Psoas muscle (tissue), 8 donors: ENCODE results near the gene AP4B1. TPM values are rescaled to one million over a fixed set of nuclear protein-coding genes. Genes with fewer than 3 reads are reported as not detected.

ENCODE experiments used
- ATAC-seq, 4 donors: fragments of 200-7000 bp; cut with Tn5 transposase; one replicate each; pipeline ENCODE4 v1.9.1; 2020; ENCODE audit warnings: moderate library complexity in 3 of 4, mild to moderate bottlenecking in 2 of 4
- DNase-seq, 2 donors: peaks; one replicate each; pipeline ENCODE4 v3.0.0-alpha.2; 2020
- H3K27ac ChIP-seq: fragments of 200-600 bp; one replicate; pipeline ENCODE4 v1.8.0; 2022
- H3K27me3 ChIP-seq, 3 donors: fragments of 200-600 bp in 1 of 3; one replicate each; pipeline versions ENCODE4 v1.6.1 to v1.8.0; 2013 to 2022; ENCODE audit warnings: low read length in 2 of 3, mild to moderate bottlenecking in 2 of 3, moderate library complexity in 1 of 3; ENCODE audit not compliant: insufficient read depth in 3 of 3
- H3K36me3 ChIP-seq, 2 donors: fragments of 200-600 bp in 1 of 2; one replicate each; pipeline versions ENCODE4 v1.6.1 to v1.8.0; 2013 to 2022; ENCODE audit warnings: low read depth in 1 of 2, mild to moderate bottlenecking in 1 of 2, moderate library complexity in 1 of 2; ENCODE audit not compliant: insufficient read depth in 1 of 2
- H3K4me1 ChIP-seq: fragments of 200-600 bp; one replicate; pipeline ENCODE4 v1.8.0; 2022
- H3K4me3 ChIP-seq: fragments of 200-600 bp; one replicate; pipeline ENCODE4 v1.8.0; 2022; ENCODE audit warnings: mild to moderate bottlenecking
- H3K9me3 ChIP-seq: fragments of 200-600 bp; one replicate; pipeline ENCODE4 v1.8.0; 2022
- CTCF ChIP-seq: fragments of 200-600 bp; IDR thresholded peaks from one replicate; pipeline ENCODE4 v1.8.0; 2022; ENCODE audit warnings: antibody characterized with exemption
- WGBS, 3 donors: extraction: QIAGEN DNeasy Blood & Tissue Kit; methylation state at CpG; one replicate each; pipeline versions ENCODE4 v1.1.6 to v1.1.7; 2013; 5-methylcytosine and 5-hydroxymethylcytosine counted together
- intact Hi-C, 2 donors: fragments of 100-400 bp; cut with DNase I; formaldehyde crosslinking; loops; one replicate each; pipeline versions ENCODE4 v1.11.0 to v1.14.2; 2022
- polyA plus RNA-seq, 3 donors: library from polyadenylated mRNA; stranded (reverse); fragments of 200-250 nt; gene quantifications; one replicate each; pipeline ENCODE4 v1.2.3, GENCODE V29; 2013
- total RNA-seq, 4 donors: library from RNA; stranded (reverse); fragmentation: NEBNext Ultra II Directional in 2 of 4; extraction: Animal tissue kit (Norgen Biotek cat#: 25700) in 2 of 4; gene quantifications; one replicate each; pipeline versions ENCODE4 v1.2.1 to v1.2.4, GENCODE V29; 2021 to 2023
- donor health status: healthy with polysubstance abuse.
- donor health status: DM: no; HTN: no; CAD: no; lungs with moderate emphysema.
- donor health status: Bipolar disorder and iron deficiency.
- donor health status: healthy.
- donor health status: DM: yes; HTN: yes; CAD: no.
- donor health status: DM: no; HTN: no; CAD: no.
- donor health status: DM: no; HTN: no; CAD: no.
- donor health status: DM: yes; HTN: yes; CAD: no.

Gene AP4B1
- total and polyA plus RNA-seq, 7 donors, result 6.8 to 16.1 (median 9.9) TPM

GRCh38 chr1:113850127-113850796 lies 54.3 kb downstream of the AP4B1 start:
- Histone ChIP-seq H3K4me3 (no peak overlapping the region), H3K27ac (no peak overlapping the region), H3K36me3 (no peaks in the 10 kb centered on the region), H3K27me3 (no peaks in the 10 kb centered on the region), H3K9me3 (no peaks in the 10 kb centered on the region), H3K4me1 (no peaks in the 10 kb centered on the region)
- 69 to 78% (median 72%) methylated on average over 3 of the region's 3 CpGs for WGBS, 3 donors
- intact Hi-C loops, result no loop called here
- TF ChIP-seq CTCF, result no peak
- ATAC-seq (no peak), DNase-seq (no peak)

GRCh38 chr1:113849072-113849471 lies 55.5 kb downstream of the AP4B1 start:
- Histone ChIP-seq H3K27me3 (no peaks in the 10 kb centered on the region), H3K4me3 (no peak overlapping the region), H3K27ac (no peak overlapping the region), H3K36me3 (no peaks in the 10 kb centered on the region), H3K4me1 (no peaks in the 10 kb centered on the region), H3K9me3 (no peaks in the 10 kb centered on the region)
- intact Hi-C loops, result no loop called here
- TF ChIP-seq CTCF, result no peak
- no peak for ATAC-seq
- no peak for DNase-seq

- no peak for TF ChIP-seq CTCF
- 67 to 72% (median 68%) methylated on average over 2 of the region's 2 CpGs for WGBS, 3 donors
- DNase-seq, result no peak
- Histone ChIP-seq H3K9me3 (no peaks in the 10 kb centered on the region), H3K4me1 (no peaks in the 10 kb centered on the region), H3K4me3 (no peak overlapping the region), H3K36me3 (no peaks in the 10 kb centered on the region), H3K27ac (no peak overlapping the region), H3K27me3 (no peaks in the 10 kb centered on the region)
- intact Hi-C loops, result no loop called here
- no peak for ATAC-seq
Observed at GRCh38 chr1:113846391-113847035, 58.1 kb downstream of the AP4B1 start.

Other genes with a start within 250 kb of the AP4B1 start
- gene PHTF1, start 145.3 kb downstream of the AP4B1 start, total RNA-seq, result 10 to 100 TPM in 1 of 4 donors, 1 to 10 TPM in 3; 6.0 to 12.6 (median 9.2) TPM
- 10 to 100 TPM in 2 of 3 donors, 1 to 10 TPM in 1; 6.5 to 14.0 (median 10.7) TPM for gene PHTF1, start 145.3 kb downstream of the AP4B1 start, polyA plus RNA-seq
- 10 to 100 TPM; 11.0 to 20.8 (median 12.7) TPM for gene RSBN1, start 92.3 kb downstream of the AP4B1 start, total RNA-seq
- 1 to 10 TPM; 3.5 to 9.4 (median 4.6) TPM for gene RSBN1, start 92.3 kb downstream of the AP4B1 start, polyA plus RNA-seq
- gene PTPN22, start 33.1 kb downstream of the AP4B1 start, total RNA-seq, result under 1 TPM; 0.39 to 0.71 (median 0.56) TPM
- gene PTPN22, start 33.1 kb downstream of the AP4B1 start, polyA plus RNA-seq, result under 1 TPM; 0.10 to 0.15 (median 0.10) TPM
- gene BCL2L15, start 17.2 kb downstream of the AP4B1 start, total RNA-seq, result under 1 TPM; 0.05 to 0.44 (median 0.35) TPM
- gene BCL2L15, start 17.2 kb downstream of the AP4B1 start, polyA plus RNA-seq, result under 1 TPM; 0.03 to 0.26 (median 0.06) TPM
- 1 to 10 TPM; 1.8 to 2.3 (median 2.1) TPM for gene DCLRE1B, start 527 bp upstream of the AP4B1 start, total RNA-seq
- gene DCLRE1B, start 527 bp upstream of the AP4B1 start, polyA plus RNA-seq, result 1 to 10 TPM; 1.2 to 2.6 (median 2.5) TPM
- gene HIPK1, start 24.5 kb upstream of the AP4B1 start, total RNA-seq, result 10 to 100 TPM; 56.0 to 80.6 (median 65.3) TPM
- 10 to 100 TPM; 16.8 to 56.0 (median 18.4) TPM for gene HIPK1, start 24.5 kb upstream of the AP4B1 start, polyA plus RNA-seq
- 10 to 100 TPM in 2 of 4 donors, 1 to 10 TPM in 2; 8.2 to 15.8 (median 10.7) TPM for gene OLFML3, start 74.7 kb upstream of the AP4B1 start, total RNA-seq
- 10 to 100 TPM in 1 of 3 donors, 1 to 10 TPM in 2; 6.4 to 13.5 (median 9.9) TPM for gene OLFML3, start 74.7 kb upstream of the AP4B1 start, polyA plus RNA-seq
- gene SYT6, start 249.1 kb upstream of the AP4B1 start, total RNA-seq, result under 1 TPM; 0.10 to 0.81 (median 0.47) TPM
- under 1 TPM; 0.03 to 0.42 (median 0.10) TPM for gene SYT6, start 249.1 kb upstream of the AP4B1 start, polyA plus RNA-seq